Fibroblast of lung (primary cell): Measurements from ENCODE around the gene FUCA1.

ENCODE experiments used
- CTCF ChIP-seq, 2 donors: IDR thresholded peaks in 1 of 2; conservative IDR thresholded peaks in 1 of 2; 1 replicate in 1 of 2; 2 replicates in 1 of 2; pipeline ENCODE4 v1.5.1; 2011 to 2012; ENCODE audit warnings: low read length in 2 of 2, control low read depth in 1 of 2, inconsistent platforms in 1 of 2, low read depth in 1 of 2, mild to moderate bottlenecking in 1 of 2
- EZH2 ChIP-seq: IDR thresholded peaks from 2 replicates; pipeline ENCODE4 v1.5.1; 2012; ENCODE audit warnings: low read length, control low read depth, mild to moderate bottlenecking; ENCODE audit errors: missing control alignments

GRCh38 chr1:23909412-23909811 lies 41.3 kb upstream of the FUCA1 start:
- TF ChIP-seq CTCF (conservative IDR thresholded peaks at IDR 0.05 in 1 of 2, IDR thresholded peaks at IDR 0.05 in 1 of 2; ENCODE audit: low read depth in 1 of 2, low read length in 2 of 2) (no peak), EZH2 (no peak)
